OCI-LY1 (cell line): ENCODE data around the gene MRPL54.

Experiments used
- H2AFZ ChIP-seq: fragments of 200-600 bp; sonication (generic), shearing (Covaris generic); 2 replicates; pipeline ENCODE4 v1.6.0; 2014; ENCODE audit warnings: antibody characterized with exemption, mild to moderate bottlenecking, low read length
- H3F3A ChIP-seq: fragments of 200-600 bp; sonication (generic), shearing (Covaris generic); 2 replicates; pipeline ENCODE4 v1.6.0; 2014; ENCODE audit warnings: mild to moderate bottlenecking, antibody characterized with exemption, low read length, moderate library complexity; ENCODE audit not compliant: insufficient read depth
- H3K27ac ChIP-seq: fragments of 200-600 bp; sonication (generic); 2 replicates; pipeline ENCODE4 v1.5.1; 2014; ENCODE audit warnings: low read length, mixed run types, mild to moderate bottlenecking, low read depth; ENCODE audit not compliant: poor library complexity, severe bottlenecking
- H3K27me3 ChIP-seq: fragments of 200-600 bp; sonication (generic); 2 replicates; pipeline ENCODE4 v1.6.0; 2014; ENCODE audit warnings: antibody characterized with exemption, mild to moderate bottlenecking, low read length, moderate library complexity; ENCODE audit not compliant: insufficient read depth
- H3K36me3 ChIP-seq: fragments of 200-600 bp; sonication (generic); 2 replicates; pipeline ENCODE4 v1.6.1; 2014; ENCODE audit warnings: mild to moderate bottlenecking, antibody characterized with exemption, low read length, moderate library complexity, mixed read lengths; ENCODE audit not compliant: insufficient read depth
- H3K4me1 ChIP-seq: fragments of 200-600 bp; sonication (generic); 2 replicates; pipeline ENCODE4 v1.5.1; 2014; ENCODE audit warnings: mild to moderate bottlenecking, low read length, moderate library complexity; ENCODE audit not compliant: insufficient read depth, severe bottlenecking
- H3K4me2 ChIP-seq: fragments of 200-600 bp; sonication (generic), shearing (Covaris generic); 2 replicates; pipeline ENCODE4 v1.6.1; 2014; ENCODE audit warnings: low read length
- H3K4me3 ChIP-seq: fragments of 200-600 bp; sonication (generic); 2 replicates; pipeline ENCODE4 v1.5.1; 2014; ENCODE audit warnings: low read length, low read depth, mild to moderate bottlenecking, mixed read lengths; ENCODE audit not compliant: poor library complexity, severe bottlenecking
- H3K79me2 ChIP-seq: fragments of 200-600 bp; shearing (Covaris generic); 2 replicates; pipeline ENCODE4 v1.6.1; 2016; ENCODE audit warnings: mixed run types, low read length, mixed read lengths; ENCODE audit not compliant: insufficient read depth
- H3K9ac ChIP-seq: fragments of 200-600 bp; sonication (generic), shearing (Covaris generic); 2 replicates; pipeline ENCODE4 v1.6.1; 2014; ENCODE audit warnings: mild to moderate bottlenecking, low read length, mixed read lengths
- H3K9me2 ChIP-seq: fragments of 200-600 bp; sonication (generic), shearing (Covaris generic); 2 replicates; pipeline ENCODE4 v1.6.1; 2014; ENCODE audit warnings: low read depth, mild to moderate bottlenecking, low read length, mixed read lengths
- H3K9me3 ChIP-seq: fragments of 200-600 bp; shearing (Covaris generic); 2 replicates; pipeline ENCODE4 v1.6.1; 2014; ENCODE audit warnings: low read length, mixed read lengths
- H4K20me1 ChIP-seq: fragments of 200-600 bp; sonication (generic), shearing (Covaris generic); 2 replicates; pipeline ENCODE4 v1.6.0; 2016; ENCODE audit warnings: mild to moderate bottlenecking, low read length; ENCODE audit not compliant: insufficient read depth
- EZH2 ChIP-seq: fragments of 200-600 bp; sonication (generic), shearing (Covaris generic); IDR thresholded peaks from 2 replicates; pipeline ENCODE4 v1.8.0; 2017; ENCODE audit warnings: borderline replicate concordance, mixed run types, mild to moderate bottlenecking, antibody characterized with exemption, low read length, moderate library complexity, mixed read lengths
- TF ChIP-seq, protein P1 (sequence below): fragments of 200-600 bp; sonication (generic), shearing (Covaris generic); IDR thresholded peaks from 2 replicates; pipeline ENCODE4 v1.5.1; 2017; ENCODE audit warnings: mild to moderate bottlenecking, antibody characterized with exemption, low read length, moderate library complexity, mixed read lengths

The MRPL54 gene

GRCh38 chr19:3762501-3763459 lies at the start of gene MRPL54:
MRPL54 (plus strand) TSS chr19:3762682; CDS start chr19:3762701, 19 bp downstream.
- no peak for TF ChIP-seq EZH2
- TF ChIP-seq, protein P1, sequence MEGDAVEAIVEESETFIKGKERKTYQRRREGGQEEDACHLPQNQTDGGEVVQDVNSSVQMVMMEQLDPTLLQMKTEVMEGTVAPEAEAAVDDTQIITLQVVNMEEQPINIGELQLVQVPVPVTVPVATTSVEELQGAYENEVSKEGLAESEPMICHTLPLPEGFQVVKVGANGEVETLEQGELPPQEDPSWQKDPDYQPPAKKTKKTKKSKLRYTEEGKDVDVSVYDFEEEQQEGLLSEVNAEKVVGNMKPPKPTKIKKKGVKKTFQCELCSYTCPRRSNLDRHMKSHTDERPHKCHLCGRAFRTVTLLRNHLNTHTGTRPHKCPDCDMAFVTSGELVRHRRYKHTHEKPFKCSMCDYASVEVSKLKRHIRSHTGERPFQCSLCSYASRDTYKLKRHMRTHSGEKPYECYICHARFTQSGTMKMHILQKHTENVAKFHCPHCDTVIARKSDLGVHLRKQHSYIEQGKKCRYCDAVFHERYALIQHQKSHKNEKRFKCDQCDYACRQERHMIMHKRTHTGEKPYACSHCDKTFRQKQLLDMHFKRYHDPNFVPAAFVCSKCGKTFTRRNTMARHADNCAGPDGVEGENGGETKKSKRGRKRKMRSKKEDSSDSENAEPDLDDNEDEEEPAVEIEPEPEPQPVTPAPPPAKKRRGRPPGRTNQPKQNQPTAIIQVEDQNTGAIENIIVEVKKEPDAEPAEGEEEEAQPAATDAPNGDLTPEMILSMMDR: no peak
- Histone ChIP-seq H3K4me2 (peak within 1 kb of the TSS; percentile 75), H3K4me3 (peak within 1 kb of the TSS; percentile 84), H4K20me1 (no peaks in the 10 kb centered on the region), H3K4me1 (peaks cover 25% of the 10 kb centered on the region), H3K9me3 (no peaks in the 10 kb centered on the region), H3K9me2 (no peaks in the 10 kb centered on the region), H3K9ac (peak within 1 kb of the TSS; percentile 90), H3K36me3 (peaks cover 25% of the 10 kb centered on the region), H2AFZ (no peak within 1 kb of the TSS), H3K79me2 (no peaks in the 10 kb centered on the region), H3K27me3 (no peaks in the 10 kb centered on the region), H3F3A (no peaks in the 10 kb centered on the region), H3K27ac (peak within 1 kb of the TSS; percentile 90)

GRCh38 chr19:3716147-3716668 lies 46.3 kb upstream of the MRPL54 start:
- H3K4me3 ChIP-seq: no peak overlapping the region

DNA sequence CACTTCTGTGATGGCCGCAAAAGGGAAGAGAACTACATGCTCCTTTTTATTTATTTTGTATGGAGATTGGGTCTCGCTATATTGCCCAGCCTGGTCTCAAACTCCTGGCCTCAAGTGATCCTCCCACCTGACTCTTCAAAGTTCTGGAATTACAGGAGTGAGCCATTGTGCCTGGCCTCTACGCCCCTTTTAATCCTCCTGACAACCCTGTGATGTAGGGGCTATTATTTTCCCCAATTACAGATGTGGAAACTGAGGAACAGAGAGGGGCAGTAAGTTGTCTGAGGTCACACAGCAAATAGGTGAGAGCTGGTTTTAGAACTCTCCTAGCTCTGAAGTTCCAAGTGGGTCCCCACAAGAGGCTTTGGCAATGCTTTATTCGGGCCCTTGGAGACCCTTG lies 42.6 kb upstream of the MRPL54 start:
- Histone ChIP-seq H3K36me3 (no peaks in the 10 kb centered on the region), H3K9me3 (no peaks in the 10 kb centered on the region), H3K4me1 (peaks cover 3% of the 10 kb centered on the region), H3K27me3 (no peaks in the 10 kb centered on the region; the same call in 1 of the 2 replicates), H3K79me2 (no peaks in the 10 kb centered on the region), H3K9ac (no peak overlapping the region), H3K9me2 (no peaks in the 10 kb centered on the region), H3K4me2 (no peak overlapping the region), H3K27ac (no peak overlapping the region), H2AFZ (no peak overlapping the region), H3K4me3 (no peak overlapping the region), H4K20me1 (no peaks in the 10 kb centered on the region), H3F3A (no peaks in the 10 kb centered on the region)
- no peak for TF ChIP-seq EZH2
- TF ChIP-seq, protein P1: no peak

More at GRCh38 chr19:3716147-3716668, 46.3 kb upstream of the MRPL54 start:
- Histone ChIP-seq H3K27ac (no peak overlapping the region), H3K4me1 (no peaks in the 10 kb centered on the region), H3K9me2 (no peaks in the 10 kb centered on the region), H3K36me3 (no peaks in the 10 kb centered on the region), H3K9ac (no peak overlapping the region), H2AFZ (no peak overlapping the region), H4K20me1 (no peaks in the 10 kb centered on the region), H3K27me3 (no peaks in the 10 kb centered on the region; the same call in 1 of the 2 replicates), H3K79me2 (no peaks in the 10 kb centered on the region), H3F3A (no peaks in the 10 kb centered on the region), H3K9me3 (no peaks in the 10 kb centered on the region), H3K4me2 (no peak overlapping the region)
- no peak for TF ChIP-seq EZH2
- TF ChIP-seq, protein P1: no peak
